ENCODE measurements around the gene USP38. TPM values are rescaled to one million over a fixed set of nuclear protein-coding genes. Genes with fewer than 3 reads are reported as not detected.
"Not testable (repeated sequence)": the region's sequence is repeated elsewhere in the genome, so short reads cannot be mapped to it uniquely, and the experiment has no call there.

USP38 gene
- total RNA-seq, 1 donor from 2014 or later, result 21.6 TPM

GRCh38 chr4:143260750-143261149 is 76.0 kb downstream of the USP38 start:
- no peak for DNase-seq (ENCODE audit: low spot score)

DNA sequence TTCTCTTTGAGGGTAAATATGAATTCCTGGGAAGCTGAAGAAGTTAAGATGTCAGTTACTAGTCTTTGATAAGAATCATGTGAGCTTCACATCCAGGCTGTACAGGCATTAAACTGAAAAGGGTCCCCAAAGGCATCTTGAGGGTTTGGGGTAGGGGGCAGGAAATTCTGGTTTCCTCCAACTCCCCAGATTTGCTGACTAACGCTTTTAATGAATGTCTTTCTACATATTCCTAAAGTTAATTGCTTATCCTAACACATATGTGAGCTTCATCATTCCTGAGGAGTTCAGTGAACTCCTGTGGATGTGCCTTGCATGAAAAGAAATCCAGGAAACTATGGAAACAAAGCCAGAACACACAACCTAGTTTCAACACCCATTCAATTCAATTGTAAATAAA is 78.1 kb downstream of the USP38 start:
- DNase-seq (ENCODE audit: low spot score), result no peak

DNA sequence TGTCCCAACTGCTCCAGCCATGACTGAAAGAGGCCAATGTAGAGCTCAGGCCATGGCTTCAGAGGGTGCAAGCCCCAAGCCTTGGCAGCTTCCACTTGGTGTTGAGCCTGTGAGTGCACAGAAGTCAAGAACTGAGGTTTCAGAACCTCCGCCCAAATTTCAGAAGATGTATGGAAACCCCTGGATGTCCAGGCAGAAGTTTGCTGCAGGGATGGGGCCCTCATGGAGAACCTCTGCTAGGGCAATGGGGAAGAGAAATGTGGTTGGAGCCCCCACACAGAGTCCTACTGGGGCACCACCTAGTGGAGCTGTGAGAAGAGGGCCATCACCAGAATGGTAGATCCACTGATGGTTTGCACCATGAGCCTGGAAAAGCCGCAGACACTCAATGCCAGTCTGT is 83.0 kb downstream of the USP38 start:
- not testable (repeated sequence) for DNase-seq (ENCODE audit: low spot score)

GRCh38 chr4:143270256-143270838 is 85.6 kb downstream of the USP38 start:
- DNase-seq (ENCODE audit: low spot score), result peak; percentile 15

Other genes with a start within 250 kb of the USP38 start
- 47.9 TPM for gene GAB1, start 152.0 kb downstream of the USP38 start, total RNA-seq

Measured in mucosa of gallbladder (tissue), 1 donor.